Left hindlimb (tissue), 1 donor: Measurements from ENCODE around the gene PLSCR3.

ENCODE experiments used
- DNase-seq: peaks from one replicate; pipeline ENCODE4 v3.0.0-alpha.2; 2018

Gene PLSCR3

GRCh38 chr17:7426203-7426863 is 32.0 kb upstream of the PLSCR3 start:
- no peak for DNase-seq

GRCh38 chr17:7425756-7426155 is 31.4 kb upstream of the PLSCR3 start:
- DNase-seq: no peak

- no peak for DNase-seq
These were observed 31.0 kb upstream of the PLSCR3 start, which contains the start of gene SPEM2 for GRCh38 chr17:7425316-7425715. SPEM2 (plus strand) TSS chr17:7425616; CDS start chr17:7425689, 73 bp downstream.

- no peak for DNase-seq
These were observed 29.4 kb upstream of the PLSCR3 start for GRCh38 chr17:7423679-7424078.

GRCh38 chr17:7421186-7421585 is 26.9 kb upstream of the PLSCR3 start:
- DNase-seq: no peak

GRCh38 chr17:7419819-7420610 is 25.7 kb upstream of the PLSCR3 start, which contains the start of gene SPEM1:
SPEM1 (plus strand) TSS chr17:7420324; CDS start chr17:7420385, 61 bp downstream.
- no peak for DNase-seq

GRCh38 chr17:7418472-7419152 is 24.3 kb upstream of the PLSCR3 start:
- DNase-seq: no peak

- no peak for DNase-seq
These were observed 22.8 kb upstream of the PLSCR3 start for GRCh38 chr17:7417056-7417655.

GRCh38 chr17:7416323-7416722 is 22.0 kb upstream of the PLSCR3 start:
- DNase-seq: no peak

- DNase-seq: no peak
These were observed 21.5 kb upstream of the PLSCR3 start for GRCh38 chr17:7415784-7416183.

GRCh38 chr17:7414837-7415236 is 20.5 kb upstream of the PLSCR3 start:
- no peak for DNase-seq

- no peak for DNase-seq
These were observed 19.1 kb upstream of the PLSCR3 start for GRCh38 chr17:7413346-7413985.

GRCh38 chr17:7411427-7411750 is 17.1 kb upstream of the PLSCR3 start:
- no peak for DNase-seq

- DNase-seq: no peak
These were observed 16.5 kb upstream of the PLSCR3 start for GRCh38 chr17:7410634-7411426.

GRCh38 chr17:7409716-7410115 is 15.4 kb upstream of the PLSCR3 start:
- no peak for DNase-seq

- DNase-seq: no peak
These were observed 14.5 kb upstream of the PLSCR3 start for GRCh38 chr17:7408863-7409262.

- DNase-seq: no peak
These were observed 14.0 kb upstream of the PLSCR3 start for GRCh38 chr17:7408252-7408727.

- DNase-seq: no peak
These were observed 13.3 kb upstream of the PLSCR3 start, which contains the start of gene NLGN2 for GRCh38 chr17:7407485-7408251. NLGN2 (plus strand) TSS chr17:7407845; CDS start chr17:7408256, 411 bp downstream.

GRCh38 chr17:7407082-7407481 is 12.8 kb upstream of the PLSCR3 start:
- no peak for DNase-seq

GRCh38 chr17:7406235-7406825 is 12.0 kb upstream of the PLSCR3 start:
- no peak for DNase-seq
